A549 (cell line): ENCODE results near the gene EGFLAM. TPM values are rescaled to one million over a fixed set of nuclear protein-coding genes. Genes with fewer than 3 reads are reported as not detected.

Experiments used
- ATAC-seq, 2 experiments: fragments of 200-7000 bp in 1 of 2; fragments of >200 bp in 1 of 2; cut with Nextera tagmentation in 1 of 2; cut with Tn5 transposase in 1 of 2; 3 replicates each; pipeline versions ENCODE4 v1.8.0 to v1.9.1; 2018 to 2020; ENCODE audit warnings: mild to moderate bottlenecking in 1 of 2, moderate library complexity in 1 of 2
- CTCF ChIA-PET: fragments of 300-600 bp; sonication (Branson Sonifier 250); formaldehyde crosslinking; extraction: SDS; loops from one replicate; lab custom pipeline; 2021; ENCODE audit warnings: antibody characterized with exemption, inconsistent platforms; lab: Yijun Ruan, JAX
- POLR2A ChIA-PET: fragments of 350-600 bp; formaldehyde crosslinking; extraction: SDS; loops from one replicate; lab custom pipeline; 2021; ENCODE audit warnings: antibody characterized with exemption, inconsistent platforms; lab: Yijun Ruan, JAX
- DNase-seq, 2 experiments: peaks; one replicate each; pipeline versions ENCODE4 v3.0.0 to v3.0.0-alpha.2; 2011 to 2016; ENCODE audit warnings: low read depth in 1 of 2, low spot score in 1 of 2
- FAIRE-seq: peaks from 2 replicates; lab custom pipeline; 2011; peaks lifted over from hg19 to GRCh38; lab: Jason Lieb, UNC
- H3K27ac ChIP-seq, 2 experiments: fragments of >200 bp; sonication (Bioruptor Twin); formaldehyde crosslinking; 3 replicates each; pipeline ENCODE4 v1.5.1; 2016 to 2017
- H3K4me1 ChIP-seq: fragments of >200 bp; sonication (Bioruptor Twin); formaldehyde crosslinking; 3 replicates; pipeline ENCODE4 v1.6.1; 2016
- H3K4me2 ChIP-seq: fragments of >200 bp; sonication (Bioruptor Twin); formaldehyde crosslinking; 3 replicates; pipeline ENCODE4 v1.6.1; 2016
- H3K4me3 ChIP-seq: fragments of >200 bp; sonication (Bioruptor Twin); formaldehyde crosslinking; 3 replicates; pipeline ENCODE4 v1.5.1; 2016
- H3K9me3 ChIP-seq: fragments of >200 bp; sonication (Bioruptor Twin); formaldehyde crosslinking; 3 replicates; pipeline ENCODE4 v1.6.1; 2016
- CHD2 ChIP-seq: fragments of 150-350 bp; IDR thresholded peaks from 2 replicates; pipeline ENCODE4 v1.6.1; 2014; ENCODE audit warnings: low read length; ENCODE audit not compliant: partially characterized antibody
- FOSL2 ChIP-seq, 2 experiments: fragments of 450-650 bp in 1 of 2; fragments of >200 bp in 1 of 2; sonication (Bioruptor Twin) in 1 of 2; formaldehyde crosslinking; IDR thresholded peaks; 2 replicates each; pipeline versions ENCODE4 v1.5.0 to v1.6.1; 2016 to 2020; ENCODE audit warnings: mild to moderate bottlenecking in 1 of 2, moderate library complexity in 1 of 2
- JUNB ChIP-seq: fragments of >200 bp; sonication (Bioruptor Twin); formaldehyde crosslinking; IDR thresholded peaks from 2 replicates; pipeline ENCODE4 v1.6.1; 2016
- KDM1A ChIP-seq: fragments of 200-600 bp; sonication (generic); IDR thresholded peaks from 2 replicates; pipeline ENCODE4 v1.6.1; 2016; ENCODE audit warnings: low read depth, mild to moderate bottlenecking
- MYC ChIP-seq: IDR thresholded peaks from 2 replicates; pipeline ENCODE4 v1.6.1; 2012; ENCODE audit warnings: mild to moderate bottlenecking, inconsistent platforms, low read length, improper control_type of control experiment, borderline replicate concordance
- PHF8 ChIP-seq: fragments of 200-600 bp; sonication (generic); IDR thresholded peaks from 2 replicates; pipeline ENCODE4 v1.6.1; 2016; ENCODE audit warnings: low read depth, mild to moderate bottlenecking, antibody characterized with exemption, moderate library complexity, borderline replicate concordance
- POLR2A ChIP-seq: IDR thresholded peaks from 2 replicates; pipeline ENCODE4 v1.6.1; 2012; ENCODE audit warnings: mild to moderate bottlenecking, low read length
- POLR2AphosphoS2 ChIP-seq: conservative IDR thresholded peaks from 2 replicates; pipeline ENCODE4 v1.6.1; 2012; ENCODE audit warnings: low read length, improper control_type of control experiment, inconsistent platforms
- RAD21 ChIP-seq, 2 experiments: fragments of >200 bp in 1 of 2; sonication (Bioruptor Twin) in 1 of 2; formaldehyde crosslinking in 1 of 2; IDR thresholded peaks in 1 of 2; conservative IDR thresholded peaks in 1 of 2; 2 replicates in 1 of 2; 3 replicates in 1 of 2; pipeline ENCODE4 v1.6.1; 2012 to 2018; ENCODE audit warnings: inconsistent platforms in 1 of 2
- RNF2 ChIP-seq: fragments of 200-600 bp; sonication (generic); IDR thresholded peaks from 2 replicates; pipeline ENCODE4 v1.6.1; 2016; ENCODE audit warnings: low read depth, mild to moderate bottlenecking, antibody characterized with exemption, moderate library complexity, borderline replicate concordance
- TFCP2L1 ChIP-seq: fragments of 250-450 bp; sonication (Bioruptor Pico); IDR thresholded peaks from 2 replicates; pipeline ENCODE4 v1.5.0; 2021; ENCODE audit warnings: mild to moderate bottlenecking
- WGBS: methylation state at CpG from one replicate; pipeline ENCODE4 v1.1.6; 2017; ENCODE audit errors: missing lambda C conversion rate; 5-methylcytosine and 5-hydroxymethylcytosine counted together
- polyA plus RNA-seq, 4 experiments: library from polyadenylated mRNA; depleted of rRNA in 3 of 4; stranded (reverse); fragments of >200 nt; fragmentation: RNase III in 1 of 4; extraction: RNeasy Plus Mini Kit Qiagen cat#74134 plus additional on column Dnase treatment in 1 of 4; gene quantifications; 2 replicates in 3 of 4; 3 replicates in 1 of 4; pipeline ENCODE4 v1.2.3, GENCODE V29; 2011 to 2017
- TF ChIP-seq, protein P1 (sequence below): fragments of 200-600 bp; sonication (generic); IDR thresholded peaks from 2 replicates; pipeline ENCODE4 v1.6.1; 2016; ENCODE audit warnings: antibody characterized with exemption, mild to moderate bottlenecking, moderate library complexity
- TF ChIP-seq, protein P2 (sequence below): IDR thresholded peaks from 2 replicates; pipeline ENCODE4 v1.6.1; 2012; ENCODE audit warnings: low read depth, borderline replicate concordance
- TF ChIP-seq, protein P3 (sequence below): fragments of 450-650 bp; IDR thresholded peaks from 2 replicates; pipeline ENCODE4 v1.6.1; 2014; ENCODE audit warnings: antibody characterized with exemption

EGFLAM gene
- polyA plus RNA-seq, 2 of the 4 experiments (the other 2 are of a cell fraction), result 0.13 TPM; not detected in 1

DNA sequence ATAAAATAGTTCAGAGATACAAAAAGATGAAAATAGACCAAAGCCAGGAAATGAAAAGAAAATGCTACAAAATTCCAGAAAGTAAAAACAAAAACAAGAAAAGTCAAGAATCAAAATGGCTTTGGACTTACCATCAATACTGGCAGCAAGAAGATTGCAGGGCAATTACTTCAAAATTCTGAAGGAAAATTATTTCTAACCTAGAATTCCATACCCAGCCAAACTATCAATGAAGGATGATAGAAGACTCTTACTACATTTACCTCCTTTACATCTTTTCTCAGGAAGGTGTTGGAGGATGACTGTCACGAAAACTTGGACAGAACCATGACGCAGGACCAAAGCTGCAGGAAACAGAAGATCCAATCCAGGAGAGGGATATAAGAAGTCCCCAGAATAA, 46.8 kb downstream of the EGFLAM start:
- H3K4me1 ChIP-seq, result no peaks in the 10 kb centered on the region
- no peak overlapping the region for H3K4me2 ChIP-seq
- H3K27ac ChIP-seq, result no peak overlapping the region
- TF ChIP-seq FOSL2 (IDR thresholded peaks at IDR 0.05), result no peak
- no peak for TF ChIP-seq FOSL2 (CRISPR knock-in tag; IDR thresholded peaks at IDR 0.05)
- TF ChIP-seq TFCP2L1 (CRISPR knock-in tag), result no peak
- DNase-seq (no peak), ATAC-seq (no peak), FAIRE-seq (no peak)
- H3K4me3 ChIP-seq, result no peak overlapping the region
- 3% methylated on average over 2 of the region's 2 CpGs for WGBS
- CTCF ChIA-PET, result no interaction called here
- POLR2A ChIA-PET, result no interaction called here
- peaks cover 6% of the 10 kb centered on the region; the same call in 2 of the 3 replicates for H3K9me3 ChIP-seq

DNA sequence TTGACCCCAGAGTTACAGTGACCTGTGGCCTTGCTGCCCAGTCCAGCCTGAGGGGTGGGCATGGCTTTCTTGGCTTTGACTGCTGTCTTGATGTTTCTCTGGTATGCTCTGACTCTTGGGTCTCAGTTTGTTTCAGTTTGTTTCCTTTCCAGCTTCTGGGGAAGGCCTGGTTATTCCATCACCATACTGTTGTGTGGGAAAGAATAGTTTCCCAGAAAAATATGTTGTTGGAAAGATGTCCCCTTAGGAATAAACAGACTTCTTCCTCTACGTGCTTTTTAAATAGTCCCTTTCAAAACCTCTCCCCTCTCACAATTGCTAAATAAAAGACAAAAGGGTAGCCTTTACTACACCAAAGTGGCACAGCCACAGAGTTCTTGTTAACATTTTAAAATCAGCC, 49.5 kb downstream of the EGFLAM start:
- WGBS, result 6% methylated on average over 1 of the region's 1 CpG
- ATAC-seq, result no peak
- ChIA-PET CTCF (interaction anchor here (1.0 kb wide), 1 partner anchor 27 kb away, joined by 3 read pairs; no protein-coding TSS in a partner anchor), POLR2A (no interaction called here)
- Histone ChIP-seq H3K4me2 (no peak overlapping the region), H3K27ac (no peak overlapping the region), H3K9me3 (peaks cover 6% of the 10 kb centered on the region; the same call in 2 of the 3 replicates), H3K4me1 (no peaks in the 10 kb centered on the region), H3K4me3 (no peak overlapping the region)
- FAIRE-seq, result no peak
- no peak for TF ChIP-seq CHD2
- TF ChIP-seq MYC, result no peak
- no peak for TF ChIP-seq POLR2A
- TF ChIP-seq, protein P1, sequence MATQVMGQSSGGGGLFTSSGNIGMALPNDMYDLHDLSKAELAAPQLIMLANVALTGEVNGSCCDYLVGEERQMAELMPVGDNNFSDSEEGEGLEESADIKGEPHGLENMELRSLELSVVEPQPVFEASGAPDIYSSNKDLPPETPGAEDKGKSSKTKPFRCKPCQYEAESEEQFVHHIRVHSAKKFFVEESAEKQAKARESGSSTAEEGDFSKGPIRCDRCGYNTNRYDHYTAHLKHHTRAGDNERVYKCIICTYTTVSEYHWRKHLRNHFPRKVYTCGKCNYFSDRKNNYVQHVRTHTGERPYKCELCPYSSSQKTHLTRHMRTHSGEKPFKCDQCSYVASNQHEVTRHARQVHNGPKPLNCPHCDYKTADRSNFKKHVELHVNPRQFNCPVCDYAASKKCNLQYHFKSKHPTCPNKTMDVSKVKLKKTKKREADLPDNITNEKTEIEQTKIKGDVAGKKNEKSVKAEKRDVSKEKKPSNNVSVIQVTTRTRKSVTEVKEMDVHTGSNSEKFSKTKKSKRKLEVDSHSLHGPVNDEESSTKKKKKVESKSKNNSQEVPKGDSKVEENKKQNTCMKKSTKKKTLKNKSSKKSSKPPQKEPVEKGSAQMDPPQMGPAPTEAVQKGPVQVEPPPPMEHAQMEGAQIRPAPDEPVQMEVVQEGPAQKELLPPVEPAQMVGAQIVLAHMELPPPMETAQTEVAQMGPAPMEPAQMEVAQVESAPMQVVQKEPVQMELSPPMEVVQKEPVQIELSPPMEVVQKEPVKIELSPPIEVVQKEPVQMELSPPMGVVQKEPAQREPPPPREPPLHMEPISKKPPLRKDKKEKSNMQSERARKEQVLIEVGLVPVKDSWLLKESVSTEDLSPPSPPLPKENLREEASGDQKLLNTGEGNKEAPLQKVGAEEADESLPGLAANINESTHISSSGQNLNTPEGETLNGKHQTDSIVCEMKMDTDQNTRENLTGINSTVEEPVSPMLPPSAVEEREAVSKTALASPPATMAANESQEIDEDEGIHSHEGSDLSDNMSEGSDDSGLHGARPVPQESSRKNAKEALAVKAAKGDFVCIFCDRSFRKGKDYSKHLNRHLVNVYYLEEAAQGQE, result no peak
- TF ChIP-seq JUNB, result no peak
- TF ChIP-seq RAD21 (conservative IDR thresholded peaks at IDR 0.05 in 1 of 2, IDR thresholded peaks at IDR 0.05 in 1 of 2), result no peak
- no peak for TF ChIP-seq RNF2
- no peak for TF ChIP-seq POLR2AphosphoS2
- TF ChIP-seq, protein P2, sequence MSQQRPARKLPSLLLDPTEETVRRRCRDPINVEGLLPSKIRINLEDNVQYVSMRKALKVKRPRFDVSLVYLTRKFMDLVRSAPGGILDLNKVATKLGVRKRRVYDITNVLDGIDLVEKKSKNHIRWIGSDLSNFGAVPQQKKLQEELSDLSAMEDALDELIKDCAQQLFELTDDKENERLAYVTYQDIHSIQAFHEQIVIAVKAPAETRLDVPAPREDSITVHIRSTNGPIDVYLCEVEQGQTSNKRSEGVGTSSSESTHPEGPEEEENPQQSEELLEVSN, result no peak
- TF ChIP-seq KDM1A, result no peak
- no peak for TF ChIP-seq PHF8
- DNase-seq, result no peak

- CTCF ChIA-PET, result interaction anchor here (2.1 kb wide), 1 partner anchor 51 kb away, joined by 4 read pairs; no protein-coding TSS in a partner anchor
- TF ChIP-seq, protein P3, sequence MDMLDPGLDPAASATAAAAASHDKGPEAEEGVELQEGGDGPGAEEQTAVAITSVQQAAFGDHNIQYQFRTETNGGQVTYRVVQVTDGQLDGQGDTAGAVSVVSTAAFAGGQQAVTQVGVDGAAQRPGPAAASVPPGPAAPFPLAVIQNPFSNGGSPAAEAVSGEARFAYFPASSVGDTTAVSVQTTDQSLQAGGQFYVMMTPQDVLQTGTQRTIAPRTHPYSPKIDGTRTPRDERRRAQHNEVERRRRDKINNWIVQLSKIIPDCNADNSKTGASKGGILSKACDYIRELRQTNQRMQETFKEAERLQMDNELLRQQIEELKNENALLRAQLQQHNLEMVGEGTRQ, result peak; percentile 47; the same call in 1 of the 2 replicates
- no peak for TF ChIP-seq RAD21 (conservative IDR thresholded peaks at IDR 0.05 in 1 of 2, IDR thresholded peaks at IDR 0.05 in 1 of 2)
- FAIRE-seq (no peak), DNase-seq (no peak), ATAC-seq (no peak)
- no peaks in the 10 kb centered on the region for H3K4me1 ChIP-seq
- H3K4me3 ChIP-seq, result no peak overlapping the region
- H3K9me3 ChIP-seq, result no peaks in the 10 kb centered on the region
- no peak overlapping the region for H3K4me2 ChIP-seq
- H3K27ac ChIP-seq, result no peak overlapping the region
- 4% methylated on average over 6 of the region's 6 CpGs for WGBS
- POLR2A ChIA-PET, result no interaction called here
Measured at GRCh38 chr5:38316544-38317224, 58.3 kb downstream of the EGFLAM start.
